GM06990 (cell line): Measurements from ENCODE around the gene ERBB4.

Experiments
- DNase-seq: peaks from one replicate; pipeline ENCODE4 v3.0.0-alpha.2; 2011; ENCODE audit not compliant: insufficient read length; ENCODE audit errors: extremely low read depth
- H3K27me3 ChIP-seq: replicated peaks from 2 replicates; pipeline ENCODE4 v1.6.0; 2011; ENCODE audit warnings: low read length; ENCODE audit not compliant: control insufficient read depth, insufficient read depth
- H3K36me3 ChIP-seq: 2 replicates; pipeline ENCODE4 v1.5.1; 2011; ENCODE audit warnings: low read length; ENCODE audit not compliant: control insufficient read depth, insufficient read depth
- H3K4me3 ChIP-seq: replicated peaks from 2 replicates; pipeline ENCODE4 v1.5.1; 2011; ENCODE audit warnings: low read depth, mild to moderate bottlenecking, control low read depth, low read length
- CTCF ChIP-seq: IDR thresholded peaks from 2 replicates; pipeline ENCODE4 v1.5.1; 2011; ENCODE audit warnings: low read length, control low read depth, mild to moderate bottlenecking, inconsistent platforms; ENCODE audit not compliant: insufficient read depth, poor library complexity, severe bottlenecking

ERBB4 gene

GRCh38 chr2:212398316-212398715 is 140.3 kb downstream of the ERBB4 start:
- Histone ChIP-seq H3K27me3 (no peaks in the 10 kb centered on the region), H3K4me3 (no peak overlapping the region), H3K36me3 (no peaks in the 10 kb centered on the region)
- no peak for DNase-seq
- no peak for TF ChIP-seq CTCF

DNA sequence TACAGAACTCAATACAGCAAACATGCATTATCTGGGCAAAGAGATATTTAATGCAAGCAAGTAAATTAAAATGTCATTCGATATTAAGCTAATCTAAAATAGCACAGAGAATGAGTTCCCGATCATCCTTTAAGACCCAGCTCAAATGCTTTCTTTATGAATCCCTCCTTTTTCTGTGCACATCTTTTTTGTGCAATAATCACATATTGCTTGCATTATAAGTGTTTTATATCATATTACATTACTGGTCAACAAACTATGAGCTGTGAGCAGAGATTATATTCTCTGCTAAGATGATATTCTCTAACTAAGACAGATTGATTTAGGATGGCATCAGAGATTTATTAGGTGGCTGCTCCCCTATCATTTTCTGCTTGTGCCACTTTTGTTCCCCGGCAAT is 146.1 kb downstream of the ERBB4 start:
- TF ChIP-seq CTCF = no peak
- Histone ChIP-seq H3K4me3 (no peak overlapping the region), H3K36me3 (no peaks in the 10 kb centered on the region), H3K27me3 (no peaks in the 10 kb centered on the region)
- no peak for DNase-seq

DNA sequence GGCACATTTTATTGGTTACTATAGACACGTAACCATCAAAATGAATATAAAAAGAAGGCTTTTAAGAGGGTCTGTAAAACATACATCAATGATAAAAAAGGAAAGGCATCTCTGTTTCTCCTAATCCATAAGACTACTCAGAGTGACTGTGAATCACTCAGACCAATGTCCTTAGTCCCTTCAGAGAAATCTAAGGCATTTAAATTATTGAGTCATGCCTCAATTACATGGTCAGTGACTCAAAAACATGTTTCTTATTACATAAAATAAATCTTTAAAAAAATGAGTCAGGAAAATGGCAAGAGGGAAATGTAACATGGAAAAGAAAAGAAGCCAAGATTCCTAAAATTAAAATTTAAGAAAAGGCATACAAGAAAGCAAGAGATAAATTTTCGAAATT is 146.6 kb downstream of the ERBB4 start:
- no peaks in the 10 kb centered on the region for H3K36me3 ChIP-seq
- no peak for DNase-seq
- no peaks in the 10 kb centered on the region for H3K27me3 ChIP-seq
- TF ChIP-seq CTCF = no peak
- no peak overlapping the region for H3K4me3 ChIP-seq

DNA sequence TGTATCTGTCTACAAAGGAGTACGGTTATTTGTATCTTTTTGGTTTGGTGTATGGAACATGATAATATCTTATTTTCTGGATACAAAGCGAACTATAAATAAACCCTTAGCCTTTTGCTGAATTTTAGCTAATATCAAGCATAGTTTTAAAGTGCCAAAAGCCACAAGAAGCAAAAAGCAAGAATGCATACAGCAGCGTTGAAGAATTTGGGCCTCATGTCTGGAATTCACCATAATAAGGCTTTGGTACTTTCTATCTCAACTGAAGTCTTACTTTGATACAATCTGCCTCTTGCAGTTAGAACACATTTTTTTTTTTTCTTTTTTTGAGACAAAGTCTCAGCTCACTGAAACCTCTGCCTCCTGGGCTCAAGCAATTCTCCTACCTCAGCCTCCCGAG is 151.5 kb downstream of the ERBB4 start:
- no peak for DNase-seq
- no peaks in the 10 kb centered on the region for H3K27me3 ChIP-seq
- no peak overlapping the region for H3K4me3 ChIP-seq
- TF ChIP-seq CTCF = no peak
- no peaks in the 10 kb centered on the region for H3K36me3 ChIP-seq

- Histone ChIP-seq H3K4me3 (no peak overlapping the region), H3K27me3 (no peaks in the 10 kb centered on the region)
These were observed 153.4 kb downstream of the ERBB4 start for GRCh38 chr2:212385241-212385640.

More at GRCh38 chr2:212385241-212385640, 153.4 kb downstream of the ERBB4 start:
- no peak for DNase-seq
- no peak for TF ChIP-seq CTCF
- H3K36me3 ChIP-seq = no peaks in the 10 kb centered on the region
